LNCaP clone FGC (cell line): ENCODE results near the gene PARVG.

ENCODE experiments used
- DNase-seq: peaks from one replicate; pipeline ENCODE4 v3.0.0-alpha.2; 2011; ENCODE audit warnings: low read depth
- H3K4me3 ChIP-seq: 2 replicates; pipeline ENCODE4 v1.5.1; 2011; ENCODE audit warnings: mild to moderate bottlenecking, low read depth, low read length, control low read depth
- TF ChIP-seq, protein P1 (sequence below): IDR thresholded peaks from 2 replicates; pipeline ENCODE4 v1.5.1; 2012; ENCODE audit warnings: mild to moderate bottlenecking; ENCODE audit not compliant: control insufficient read depth, insufficient read depth; ENCODE audit errors: extremely low read depth

PARVG gene

GRCh38 chr22:44200451-44200850 lies 19.7 kb downstream of the PARVG start:
- DNase-seq, result no peak

DNA sequence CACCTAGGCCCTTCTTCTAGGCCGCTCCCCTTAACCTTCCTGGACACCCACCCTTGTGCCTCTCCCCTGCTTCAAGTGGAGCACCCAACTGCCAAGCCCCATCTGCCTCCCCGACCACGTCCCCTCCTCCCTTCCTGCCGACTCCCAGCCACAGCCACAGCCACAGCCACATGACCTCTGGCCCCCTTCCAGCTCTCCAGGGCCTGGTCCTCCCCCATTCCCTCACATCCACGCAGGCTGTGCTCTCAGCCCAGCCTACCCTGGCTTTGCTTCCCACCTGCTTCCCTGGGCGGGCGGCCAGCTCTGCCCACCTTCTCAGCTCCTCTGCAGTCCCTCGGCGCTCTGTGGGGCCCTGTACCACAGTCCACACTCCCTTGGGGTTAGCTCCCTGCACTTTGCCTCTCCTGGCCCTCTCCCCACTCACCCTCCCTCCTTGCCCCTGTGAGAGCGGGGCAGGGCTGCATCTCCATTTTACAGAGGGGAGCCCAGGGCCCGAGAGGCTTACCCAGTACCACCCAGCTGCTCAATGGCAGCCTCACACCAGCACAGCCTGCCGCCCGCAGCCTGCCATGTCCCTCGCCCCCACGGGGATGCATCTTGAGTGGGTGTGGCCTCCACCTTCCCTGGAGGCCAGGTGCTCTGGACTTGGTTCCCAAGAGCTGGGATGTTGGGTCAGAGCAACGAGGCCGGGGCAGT lies 20.3 kb downstream of the PARVG start:
- no peak for DNase-seq
- TF ChIP-seq, protein P1, sequence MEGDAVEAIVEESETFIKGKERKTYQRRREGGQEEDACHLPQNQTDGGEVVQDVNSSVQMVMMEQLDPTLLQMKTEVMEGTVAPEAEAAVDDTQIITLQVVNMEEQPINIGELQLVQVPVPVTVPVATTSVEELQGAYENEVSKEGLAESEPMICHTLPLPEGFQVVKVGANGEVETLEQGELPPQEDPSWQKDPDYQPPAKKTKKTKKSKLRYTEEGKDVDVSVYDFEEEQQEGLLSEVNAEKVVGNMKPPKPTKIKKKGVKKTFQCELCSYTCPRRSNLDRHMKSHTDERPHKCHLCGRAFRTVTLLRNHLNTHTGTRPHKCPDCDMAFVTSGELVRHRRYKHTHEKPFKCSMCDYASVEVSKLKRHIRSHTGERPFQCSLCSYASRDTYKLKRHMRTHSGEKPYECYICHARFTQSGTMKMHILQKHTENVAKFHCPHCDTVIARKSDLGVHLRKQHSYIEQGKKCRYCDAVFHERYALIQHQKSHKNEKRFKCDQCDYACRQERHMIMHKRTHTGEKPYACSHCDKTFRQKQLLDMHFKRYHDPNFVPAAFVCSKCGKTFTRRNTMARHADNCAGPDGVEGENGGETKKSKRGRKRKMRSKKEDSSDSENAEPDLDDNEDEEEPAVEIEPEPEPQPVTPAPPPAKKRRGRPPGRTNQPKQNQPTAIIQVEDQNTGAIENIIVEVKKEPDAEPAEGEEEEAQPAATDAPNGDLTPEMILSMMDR, result no peak
- H3K4me3 ChIP-seq, result no peak overlapping the region

More at GRCh38 chr22:44200451-44200850, 19.7 kb downstream of the PARVG start:
- TF ChIP-seq, protein P1, result no peak
- H3K4me3 ChIP-seq, result no peak overlapping the region

DNA sequence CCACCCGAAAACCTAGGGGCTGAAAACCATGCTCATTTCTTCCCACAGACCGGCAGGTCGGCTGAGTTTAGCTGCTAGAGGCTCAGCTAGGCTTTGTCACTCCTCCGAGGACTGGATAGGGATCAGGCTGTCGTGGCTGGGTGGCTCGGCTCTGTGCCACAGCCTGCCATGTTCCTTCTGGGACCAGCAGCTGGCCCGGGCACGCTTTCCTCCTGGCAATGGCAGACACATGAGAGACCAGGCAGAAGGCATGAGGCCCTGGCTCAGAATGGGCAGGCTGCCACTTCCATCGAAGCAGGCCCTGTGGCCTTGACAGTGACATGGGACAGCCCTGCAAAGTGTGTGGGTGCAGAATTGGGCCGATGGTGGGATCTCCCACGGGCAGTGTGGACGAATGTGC lies 20.9 kb downstream of the PARVG start:
- TF ChIP-seq, protein P1, result no peak
- no peak overlapping the region for H3K4me3 ChIP-seq
- DNase-seq, result no peak

DNA sequence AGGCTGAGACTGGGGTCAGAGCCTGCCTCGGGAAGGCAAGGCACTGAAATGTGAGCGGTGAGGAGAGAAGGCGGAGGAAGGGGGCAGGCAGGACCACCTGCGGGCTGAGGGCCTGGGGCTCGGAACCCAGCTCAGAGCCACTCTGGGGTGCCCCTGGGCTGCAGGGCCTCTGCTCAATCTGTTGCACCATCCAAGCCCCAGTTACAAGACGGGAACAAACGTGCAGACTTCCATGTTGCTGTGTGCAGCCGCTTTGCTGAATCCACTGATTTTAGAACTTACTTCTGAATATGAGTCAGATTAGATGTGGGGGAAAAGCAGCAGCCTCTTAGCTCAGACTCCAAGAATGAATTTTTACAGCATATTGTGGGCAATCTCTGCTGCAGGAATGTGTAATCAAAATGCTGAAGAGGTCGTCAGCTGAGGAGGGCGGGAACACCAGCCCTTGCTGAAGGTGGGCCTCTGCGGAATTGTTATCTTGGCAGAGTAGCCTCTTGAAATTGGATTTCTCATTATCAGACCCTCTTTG lies 21.6 kb downstream of the PARVG start:
- no peak for DNase-seq
- H3K4me3 ChIP-seq, result no peak overlapping the region
- TF ChIP-seq, protein P1, result no peak

- no peak for DNase-seq
- H3K4me3 ChIP-seq, result no peak overlapping the region
- TF ChIP-seq, protein P1, result no peak
Observed at GRCh38 chr22:44203203-44203602, 22.5 kb downstream of the PARVG start.

DNA sequence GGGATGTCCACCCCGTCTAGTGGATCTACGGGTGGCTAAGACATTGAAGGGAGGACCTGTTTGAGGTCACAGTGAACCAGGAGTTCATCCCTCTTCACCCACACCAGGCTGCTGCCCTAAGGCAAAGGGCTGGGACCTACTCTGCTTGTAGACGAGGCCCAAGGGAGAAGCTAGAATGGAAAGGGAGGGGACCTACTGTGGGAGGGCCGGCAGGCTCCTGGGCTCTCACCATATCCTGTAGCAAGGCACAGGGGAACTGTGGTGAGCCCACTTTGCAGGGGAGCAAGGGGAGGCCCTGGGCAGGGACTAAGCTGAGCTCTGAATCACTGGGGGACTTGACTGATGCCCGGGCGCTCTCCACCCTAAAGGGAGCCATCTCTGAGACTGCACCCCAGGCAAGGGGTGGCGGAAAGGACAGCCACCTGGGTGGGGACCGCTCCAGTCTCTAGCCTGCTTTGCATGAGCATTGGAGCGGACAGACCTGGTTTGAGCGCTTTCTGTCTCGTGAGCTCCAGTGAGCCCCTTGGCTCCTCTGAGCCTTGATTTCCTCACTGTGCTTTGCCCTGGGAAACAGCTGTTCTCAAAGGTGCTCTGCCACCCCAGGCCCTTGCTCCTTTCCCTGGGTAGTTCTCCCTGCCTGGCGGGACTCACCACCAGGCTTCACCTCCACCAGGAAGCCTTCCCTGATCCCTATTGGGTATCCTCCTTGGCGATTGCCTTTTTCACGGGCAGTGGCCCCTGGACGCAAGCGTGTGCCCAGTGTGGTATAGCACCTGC lies 24.2 kb downstream of the PARVG start:
- DNase-seq, result no peak
- H3K4me3 ChIP-seq, result no peak overlapping the region
- TF ChIP-seq, protein P1, result no peak
